Fibroblast of mammary gland (primary cell): ENCODE results near the gene DTNBP1.

ENCODE experiments used
- DNase-seq: peaks from one replicate; pipeline ENCODE4 v3.0.0-alpha.2; 2010; ENCODE audit warnings: low read depth
- H3K4me3 ChIP-seq: 2 replicates; pipeline ENCODE4 v1.5.1; 2011; ENCODE audit warnings: low read depth, mild to moderate bottlenecking, low read length, moderate library complexity; ENCODE audit not compliant: control insufficient read depth
- CTCF ChIP-seq: conservative IDR thresholded peaks from 2 replicates; pipeline ENCODE4 v1.5.1; 2011; ENCODE audit warnings: low read depth, low read length, inconsistent platforms; ENCODE audit not compliant: control insufficient read depth, insufficient read depth

DTNBP1 gene

GRCh38 chr6:15483060-15483459 is 179.8 kb downstream of the DTNBP1 start:
- peak; percentile 65 for DNase-seq
- no peak for TF ChIP-seq CTCF
- no peak overlapping the region for H3K4me3 ChIP-seq

- TF ChIP-seq CTCF, result no peak
- no peak for DNase-seq
- H3K4me3 ChIP-seq, result no peak overlapping the region
Measured at GRCh38 chr6:15481390-15482291, 181.2 kb downstream of the DTNBP1 start.

- DNase-seq, result no peak
- no peak overlapping the region for H3K4me3 ChIP-seq
- TF ChIP-seq CTCF, result no peak
Measured at GRCh38 chr6:15480525-15480924, 182.3 kb downstream of the DTNBP1 start.

GRCh38 chr6:15479761-15480160 is 183.1 kb downstream of the DTNBP1 start:
- no peak for TF ChIP-seq CTCF
- H3K4me3 ChIP-seq, result no peak overlapping the region
- DNase-seq, result no peak

- no peak for DNase-seq
- TF ChIP-seq CTCF, result no peak
- H3K4me3 ChIP-seq, result no peak overlapping the region
Measured at GRCh38 chr6:15477746-15478145, 185.1 kb downstream of the DTNBP1 start.

- no peak for DNase-seq
- no peak for TF ChIP-seq CTCF
- no peak overlapping the region for H3K4me3 ChIP-seq
Measured at GRCh38 chr6:15476631-15477380, 186.0 kb downstream of the DTNBP1 start.
